ENCODE results near the gene C10orf71. TPM values are rescaled to one million over a fixed set of nuclear protein-coding genes. Genes with fewer than 3 reads are reported as not detected.

C10orf71 gene
- total RNA-seq (under 1 TPM; 0.08 to 0.12 TPM), polyA plus RNA-seq (ENCODE audit: insufficient read depth, low read depth, low replicate concordance) (0.79 TPM)
- long read RNA-seq, donor 1, full-length matches to known transcripts: 1 of 1 reads
- long read RNA-seq, donor 1, partial matches to known transcripts: 0 of 1 reads
- long read RNA-seq, donor 1, other reads (novel, unspliced or antisense): 0 of 1 reads
- long read RNA-seq, donor 2: 0 reads

- H3K4me3 ChIP-seq: no peak within 1 kb of the TSS
- H3K9me3 ChIP-seq: no peaks in the 10 kb centered on the region
- no peak for DNase-seq
- WGBS, 2 donors: 32 to 48% methylated on average over 18 to 27 of the region's 27 CpGs
- no peaks in the 10 kb centered on the region for H3K27me3 ChIP-seq
- intact Hi-C loops (cut with DNase I; ENCODE audit: low total_unique reads): no loop called here
- no peaks in the 10 kb centered on the region for H3K36me3 ChIP-seq (ENCODE audit: low read depth, missing control alignments)
- peak within 1 kb of the TSS; percentile 19 to 61 for H3K27ac ChIP-seq
- TF ChIP-seq CTCF (IDR thresholded peaks at IDR 0.05) (no peak), POLR2A (IDR thresholded peaks at IDR 0.05) (no peak)
- peaks cover 9% of the 10 kb centered on the region for H3K4me1 ChIP-seq
These were observed at the start of gene C10orf71 for GRCh38 chr10:49298983-49299815. Gene C10orf71 (plus strand): TSS chr10:49299170. CDS start chr10:49322546, 23,376 bp downstream.

GRCh38 chr10:49252313-49253034, 46.5 kb upstream of the C10orf71 start:
- Histone ChIP-seq H3K4me3 (no peak overlapping the region), H3K9me3 (no peaks in the 10 kb centered on the region), H3K4me1 (no peaks in the 10 kb centered on the region), H3K36me3 (ENCODE audit: low read depth, missing control alignments) (no peaks in the 10 kb centered on the region), H3K27ac (no peak overlapping the region), H3K27me3 (no peaks in the 10 kb centered on the region)
- 85 to 86% methylated on average over 11 of the region's 11 CpGs for WGBS, 2 donors
- no peak for DNase-seq
- intact Hi-C loops (cut with DNase I; ENCODE audit: low total_unique reads): no loop called here
- no peak for TF ChIP-seq CTCF (IDR thresholded peaks at IDR 0.05)
- no peak for TF ChIP-seq POLR2A (IDR thresholded peaks at IDR 0.05)

- H3K36me3 ChIP-seq (ENCODE audit: low read depth, missing control alignments): no peaks in the 10 kb centered on the region
- H3K4me1 ChIP-seq: no peaks in the 10 kb centered on the region
- no peaks in the 10 kb centered on the region for H3K27me3 ChIP-seq
- intact Hi-C loops (cut with DNase I; ENCODE audit: low total_unique reads): no loop called here
- H3K4me3 ChIP-seq: no peak overlapping the region
- TF ChIP-seq POLR2A (IDR thresholded peaks at IDR 0.05) (no peak), CTCF (IDR thresholded peaks at IDR 0.05) (no peak)
- 72 to 90% methylated on average over 2 of the region's 2 CpGs for WGBS, 2 donors
- no peak overlapping the region for H3K27ac ChIP-seq
- no peaks in the 10 kb centered on the region for H3K9me3 ChIP-seq
- no peak for DNase-seq
These were observed 45.5 kb upstream of the C10orf71 start for GRCh38 chr10:49253340-49253906.

GRCh38 chr10:49254150-49254549, 44.8 kb upstream of the C10orf71 start:
- no peak overlapping the region for H3K27ac ChIP-seq
- no peak for TF ChIP-seq CTCF (IDR thresholded peaks at IDR 0.05)
- no peak for TF ChIP-seq POLR2A (IDR thresholded peaks at IDR 0.05)
- H3K4me3 ChIP-seq: no peak overlapping the region
- H3K27me3 ChIP-seq: no peaks in the 10 kb centered on the region
- no peaks in the 10 kb centered on the region for H3K4me1 ChIP-seq
- intact Hi-C loops (cut with DNase I; ENCODE audit: low total_unique reads): no loop called here
- H3K36me3 ChIP-seq (ENCODE audit: low read depth, missing control alignments): no peaks in the 10 kb centered on the region
- no peaks in the 10 kb centered on the region for H3K9me3 ChIP-seq
- no peak for DNase-seq

All from testis (tissue), 5 donors.